Thyroid gland (tissue), 4 donors: ENCODE results near the gene CCDC187.

Experiments used
- POLR2A ChIP-seq, 2 donors: fragments of 450-650 bp; IDR thresholded peaks; one replicate each; pipeline ENCODE4 v1.6.1; 2017; ENCODE audit warnings: antibody characterized with exemption in 2 of 2, mild to moderate bottlenecking in 2 of 2, moderate library complexity in 1 of 2
- TF ChIP-seq, protein P1 (sequence below), 6 experiments: fragments of 200-600 bp in 3 of 6; fragments of 450-650 bp in 3 of 6; sonication (generic) in 3 of 6; IDR thresholded peaks; one replicate each; pipeline ENCODE4 v1.5.1; 2016 to 2019; ENCODE audit warnings: antibody characterized with exemption in 6 of 6, mild to moderate bottlenecking in 2 of 6, inconsistent platforms in 1 of 6, moderate library complexity in 1 of 6

GRCh38 chr9:136247947-136248637 lies 55.8 kb downstream of the CCDC187 start:
- TF ChIP-seq POLR2A (IDR thresholded peaks at IDR 0.05): no peak
- TF ChIP-seq, protein P1, sequence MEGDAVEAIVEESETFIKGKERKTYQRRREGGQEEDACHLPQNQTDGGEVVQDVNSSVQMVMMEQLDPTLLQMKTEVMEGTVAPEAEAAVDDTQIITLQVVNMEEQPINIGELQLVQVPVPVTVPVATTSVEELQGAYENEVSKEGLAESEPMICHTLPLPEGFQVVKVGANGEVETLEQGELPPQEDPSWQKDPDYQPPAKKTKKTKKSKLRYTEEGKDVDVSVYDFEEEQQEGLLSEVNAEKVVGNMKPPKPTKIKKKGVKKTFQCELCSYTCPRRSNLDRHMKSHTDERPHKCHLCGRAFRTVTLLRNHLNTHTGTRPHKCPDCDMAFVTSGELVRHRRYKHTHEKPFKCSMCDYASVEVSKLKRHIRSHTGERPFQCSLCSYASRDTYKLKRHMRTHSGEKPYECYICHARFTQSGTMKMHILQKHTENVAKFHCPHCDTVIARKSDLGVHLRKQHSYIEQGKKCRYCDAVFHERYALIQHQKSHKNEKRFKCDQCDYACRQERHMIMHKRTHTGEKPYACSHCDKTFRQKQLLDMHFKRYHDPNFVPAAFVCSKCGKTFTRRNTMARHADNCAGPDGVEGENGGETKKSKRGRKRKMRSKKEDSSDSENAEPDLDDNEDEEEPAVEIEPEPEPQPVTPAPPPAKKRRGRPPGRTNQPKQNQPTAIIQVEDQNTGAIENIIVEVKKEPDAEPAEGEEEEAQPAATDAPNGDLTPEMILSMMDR (IDR thresholded peaks at IDR 0.05): no peak
